A375 (cell line): ENCODE data around the gene ZSWIM9. TPM values are rescaled to one million over a fixed set of nuclear protein-coding genes. Genes with fewer than 3 reads are reported as not detected.

Experiments used
- total RNA-seq: library from RNA; depleted of rRNA; stranded (reverse); fragments of >200 nt; shearing (Covaris generic); gene quantifications from 2 replicates; pipeline ENCODE4 v1.2.3, GENCODE V29; 2014; rRNA removed

ZSWIM9 gene
- 2.4 and 4.6 TPM in 2 replicates for total RNA-seq

GRCh38 chr19:48169939-48170803, at the start of gene ZSWIM9, which contains the start of gene LIG1:
Gene ZSWIM9 (plus strand): TSS chr19:48170680. CDS start chr19:48171803, 1,123 bp downstream.
Gene LIG1 (minus strand): TSS chr19:48170344. CDS start chr19:48165566, 4,778 bp downstream.

Other genes starting within 250 kb of the ZSWIM9 start
- gene BSPH1, start 178.5 kb upstream of the ZSWIM9 start, total RNA-seq, result not detected in 2 replicates
- not detected in 2 replicates for gene ELSPBP1, start 176.0 kb upstream of the ZSWIM9 start, total RNA-seq
- not detected in 2 replicates for gene CABP5, start 126.6 kb upstream of the ZSWIM9 start, total RNA-seq
- gene PLA2G4C, start 59.9 kb upstream of the ZSWIM9 start, total RNA-seq, result 0.26 TPM in 1 of 2 replicates, not detected in the other
- 89.0 and 114 TPM in 2 replicates for gene LIG1, start 336 bp upstream of the ZSWIM9 start, total RNA-seq
- gene CARD8, start 85.2 kb downstream of the ZSWIM9 start, total RNA-seq, result 15.3 and 17.5 TPM in 2 replicates
- gene ZNF114, start 99.4 kb downstream of the ZSWIM9 start, total RNA-seq, result 0.05 TPM in 1 of 2 replicates, not detected in the other
- 90.4 and 123 TPM in 2 replicates for gene EMP3, start 154.9 kb downstream of the ZSWIM9 start, total RNA-seq
- gene TMEM143, start 193.3 kb downstream of the ZSWIM9 start, total RNA-seq, result 4.2 and 9.2 TPM in 2 replicates
- not detected in 2 replicates for gene SYNGR4, start 193.7 kb downstream of the ZSWIM9 start, total RNA-seq
- 48.7 and 57.4 TPM in 2 replicates for gene KDELR1, start 220.9 kb downstream of the ZSWIM9 start, total RNA-seq
- gene GRIN2D, start 223.0 kb downstream of the ZSWIM9 start, total RNA-seq, result not detected in 2 replicates